Measurements from ENCODE around the gene MPRIP.

DNA sequence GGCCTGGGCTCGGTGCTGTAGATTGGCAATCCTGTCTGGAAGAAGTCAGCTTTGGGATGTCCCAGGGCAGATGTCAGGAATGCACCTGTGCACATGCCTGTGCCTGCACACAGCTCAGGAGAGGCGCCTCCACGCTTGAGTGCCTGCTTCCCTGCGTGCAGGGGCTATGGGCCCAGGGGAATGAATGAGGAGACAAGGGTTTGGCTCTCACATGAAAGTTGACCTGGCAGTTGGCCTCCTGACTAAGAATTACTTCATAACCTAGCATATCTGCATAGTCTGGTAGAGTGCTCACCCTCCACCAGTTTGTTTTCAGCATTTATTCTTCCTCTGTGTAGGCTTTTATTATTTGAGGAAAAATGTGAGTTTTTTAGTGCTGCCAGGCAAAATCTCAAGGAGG lies 113.8 kb downstream of the MPRIP start:
- TF ChIP-seq, protein P1, sequence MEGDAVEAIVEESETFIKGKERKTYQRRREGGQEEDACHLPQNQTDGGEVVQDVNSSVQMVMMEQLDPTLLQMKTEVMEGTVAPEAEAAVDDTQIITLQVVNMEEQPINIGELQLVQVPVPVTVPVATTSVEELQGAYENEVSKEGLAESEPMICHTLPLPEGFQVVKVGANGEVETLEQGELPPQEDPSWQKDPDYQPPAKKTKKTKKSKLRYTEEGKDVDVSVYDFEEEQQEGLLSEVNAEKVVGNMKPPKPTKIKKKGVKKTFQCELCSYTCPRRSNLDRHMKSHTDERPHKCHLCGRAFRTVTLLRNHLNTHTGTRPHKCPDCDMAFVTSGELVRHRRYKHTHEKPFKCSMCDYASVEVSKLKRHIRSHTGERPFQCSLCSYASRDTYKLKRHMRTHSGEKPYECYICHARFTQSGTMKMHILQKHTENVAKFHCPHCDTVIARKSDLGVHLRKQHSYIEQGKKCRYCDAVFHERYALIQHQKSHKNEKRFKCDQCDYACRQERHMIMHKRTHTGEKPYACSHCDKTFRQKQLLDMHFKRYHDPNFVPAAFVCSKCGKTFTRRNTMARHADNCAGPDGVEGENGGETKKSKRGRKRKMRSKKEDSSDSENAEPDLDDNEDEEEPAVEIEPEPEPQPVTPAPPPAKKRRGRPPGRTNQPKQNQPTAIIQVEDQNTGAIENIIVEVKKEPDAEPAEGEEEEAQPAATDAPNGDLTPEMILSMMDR (IDR thresholded peaks at IDR 0.05) = no peak
- TF ChIP-seq SIN3A (IDR thresholded peaks at IDR 0.05; ENCODE audit: borderline replicate concordance, low read depth, low read length) (no peak), CHD2 (IDR thresholded peaks at IDR 0.05; ENCODE audit: low read length, partially characterized antibody) (no peak)
